GM21526 (cell line): ENCODE measurements around the gene STARD9.
"Not testable (repeated sequence)": the region's sequence is repeated elsewhere in the genome, so short reads cannot be mapped to it uniquely, and the experiment has no call there.

ENCODE experiments used
- ATAC-seq: cut with Tn5 transposase; IDR thresholded peaks from one replicate; pipeline ENCODE4 v1.9.1; 2021; ENCODE audit warnings: moderate library complexity; ENCODE audit not compliant: unreplicated experiment, low FRiP score

The STARD9 gene

GRCh38 chr15:42575188-42576039 lies at the start of gene STARD9:
STARD9 (plus strand) TSS chr15:42575606; CDS start chr15:42575716, 110 bp downstream.
- peak; percentile 86 for ATAC-seq

- ATAC-seq = no peak
Observed at GRCh38 chr15:42528970-42529369, 46.4 kb upstream of the STARD9 start.

GRCh38 chr15:42533246-42533645 lies 42.2 kb upstream of the STARD9 start:
- ATAC-seq = no peak

- no peak for ATAC-seq
Observed at GRCh38 chr15:42544853-42545629, 30.4 kb upstream of the STARD9 start.

- no peak for ATAC-seq
Observed at GRCh38 chr15:42547918-42548248, 27.5 kb upstream of the STARD9 start.

- ATAC-seq = peak; percentile 73
Observed at GRCh38 chr15:42548249-42549031, 27.0 kb upstream of the STARD9 start, which contains the start of the genes HAUS2 and LRRC57. HAUS2 (plus strand) TSS chr15:42548838; CDS start chr15:42548873, 35 bp downstream. LRRC57 (minus strand) TSS chr15:42548793; CDS start chr15:42548434, 359 bp downstream.

GRCh38 chr15:42549032-42549491 lies 26.3 kb upstream of the STARD9 start:
- ATAC-seq = peak; percentile 20

- ATAC-seq = no peak
Observed at GRCh38 chr15:42549741-42550392, 25.5 kb upstream of the STARD9 start.

GRCh38 chr15:42553554-42553953 lies 21.9 kb upstream of the STARD9 start:
- ATAC-seq = no peak

- not testable (repeated sequence) for ATAC-seq
Observed at GRCh38 chr15:42556550-42557207, 18.7 kb upstream of the STARD9 start.

- ATAC-seq = no peak
Observed at GRCh38 chr15:42558739-42559138, 16.7 kb upstream of the STARD9 start.

GRCh38 chr15:42576040-42576594 lies 711 bp downstream of the STARD9 start:
- no peak for ATAC-seq

- ATAC-seq = no peak
Observed at GRCh38 chr15:42576776-42577175, 1.4 kb downstream of the STARD9 start.

GRCh38 chr15:42577514-42578031 lies 2.2 kb downstream of the STARD9 start:
- ATAC-seq = no peak

GRCh38 chr15:42578984-42579537 lies 3.7 kb downstream of the STARD9 start:
- ATAC-seq = no peak

GRCh38 chr15:42581272-42581730 lies 5.9 kb downstream of the STARD9 start:
- ATAC-seq = peak; percentile 59

- ATAC-seq = no peak
Observed at GRCh38 chr15:42582569-42583375, 7.4 kb downstream of the STARD9 start.
